Stimulated activated CD8-positive, alpha-beta memory T cell treated with anti-CD3 and anti-CD28 coated beads, Interleukin-12 subunit alpha, Interleukin-12 subunit beta, amount 100 ng/mL, for 24 hours (primary cell): ENCODE data around the gene UNC45B.
"Not testable (repeated sequence)": the region's sequence is repeated elsewhere in the genome, so short reads cannot be mapped to it uniquely, and the experiment has no call there.

Experiments
- DNase-seq: peaks from one replicate; pipeline ENCODE4 v3.0.0-alpha.2; 2020; ENCODE audit errors: extremely low read depth

Gene UNC45B

GRCh38 chr17:35214631-35215273 lies 67.1 kb downstream of the UNC45B start:
- no peak for DNase-seq

GRCh38 chr17:35217107-35217506 lies 69.5 kb downstream of the UNC45B start:
- no peak for DNase-seq

- no peak for DNase-seq
These were observed 71.3 kb downstream of the UNC45B start for GRCh38 chr17:35218915-35219314.

GRCh38 chr17:35222452-35222851 lies 74.8 kb downstream of the UNC45B start:
- no peak for DNase-seq

GRCh38 chr17:35224436-35224835 lies 76.8 kb downstream of the UNC45B start:
- DNase-seq = no peak

GRCh38 chr17:35227546-35227945 lies 79.9 kb downstream of the UNC45B start:
- no peak for DNase-seq

GRCh38 chr17:35229638-35230037 lies 82.0 kb downstream of the UNC45B start:
- DNase-seq = no peak

- DNase-seq = not testable (repeated sequence)
These were observed 86.7 kb downstream of the UNC45B start for GRCh38 chr17:35234315-35234714.

- DNase-seq = no peak
These were observed 87.7 kb downstream of the UNC45B start for GRCh38 chr17:35235289-35235688.

GRCh38 chr17:35235917-35236316 lies 88.3 kb downstream of the UNC45B start:
- DNase-seq = no peak

- DNase-seq = no peak
These were observed 89.2 kb downstream of the UNC45B start for GRCh38 chr17:35236821-35237220.

GRCh38 chr17:35238821-35239220 lies 91.2 kb downstream of the UNC45B start:
- DNase-seq = no peak
